ENCODE results near the gene CDKAL1. TPM values are rescaled to one million over a fixed set of nuclear protein-coding genes. Genes with fewer than 3 reads are reported as not detected.

CDKAL1 gene
- total RNA-seq, 1 experiment from 2014 or later = 24.4 TPM

- Histone ChIP-seq H3K27me3 (ENCODE audit: control insufficient read depth, insufficient read depth, low read length) (no peaks in the 10 kb centered on the region), H3K36me3 (replicated peaks; ENCODE audit: control insufficient read depth, insufficient read depth, low read length) (no peaks in the 10 kb centered on the region)
- DNase-seq = no peak
Observed at GRCh38 chr6:21026576-21027273, 492.5 kb downstream of the CDKAL1 start.

GRCh38 chr6:21027507-21027906 lies 493.2 kb downstream of the CDKAL1 start:
- H3K36me3 ChIP-seq (replicated peaks; ENCODE audit: control insufficient read depth, insufficient read depth, low read length) = no peaks in the 10 kb centered on the region
- H3K4me3 ChIP-seq (ENCODE audit: insufficient read depth, low read depth, low read length) = no peak overlapping the region
- H3K27me3 ChIP-seq (ENCODE audit: control insufficient read depth, insufficient read depth, low read length) = no peaks in the 10 kb centered on the region
- DNase-seq = no peak

More at GRCh38 chr6:21026576-21027273, 492.5 kb downstream of the CDKAL1 start:
- H3K4me3 ChIP-seq (ENCODE audit: insufficient read depth, low read depth, low read length) = no peak overlapping the region

- H3K36me3 ChIP-seq (replicated peaks; ENCODE audit: control insufficient read depth, insufficient read depth, low read length) = no peaks in the 10 kb centered on the region
- no peaks in the 10 kb centered on the region for H3K27me3 ChIP-seq (ENCODE audit: control insufficient read depth, insufficient read depth, low read length)
- no peak overlapping the region for H3K4me3 ChIP-seq (ENCODE audit: insufficient read depth, low read depth, low read length)
- no peak for DNase-seq
Observed at GRCh38 chr6:21031182-21031581, 496.9 kb downstream of the CDKAL1 start.

- Histone ChIP-seq H3K36me3 (replicated peaks; ENCODE audit: control insufficient read depth, insufficient read depth, low read length) (no peaks in the 10 kb centered on the region), H3K4me3 (ENCODE audit: insufficient read depth, low read depth, low read length) (no peak overlapping the region), H3K27me3 (ENCODE audit: control insufficient read depth, insufficient read depth, low read length) (no peaks in the 10 kb centered on the region)
- no peak for DNase-seq
Observed at GRCh38 chr6:21033084-21033483, 498.8 kb downstream of the CDKAL1 start.

- DNase-seq = no peak
- Histone ChIP-seq H3K27me3 (ENCODE audit: control insufficient read depth, insufficient read depth, low read length) (no peaks in the 10 kb centered on the region), H3K36me3 (replicated peaks; ENCODE audit: control insufficient read depth, insufficient read depth, low read length) (no peaks in the 10 kb centered on the region), H3K4me3 (ENCODE audit: insufficient read depth, low read depth, low read length) (no peak overlapping the region)
Observed at GRCh38 chr6:21033575-21034026, 499.3 kb downstream of the CDKAL1 start.

- Histone ChIP-seq H3K4me3 (ENCODE audit: insufficient read depth, low read depth, low read length) (no peak overlapping the region), H3K36me3 (replicated peaks; ENCODE audit: control insufficient read depth, insufficient read depth, low read length) (no peaks in the 10 kb centered on the region), H3K27me3 (ENCODE audit: control insufficient read depth, insufficient read depth, low read length) (no peaks in the 10 kb centered on the region)
- DNase-seq = no peak
Observed at GRCh38 chr6:21034345-21034744, 500.1 kb downstream of the CDKAL1 start.

- Histone ChIP-seq H3K27me3 (ENCODE audit: control insufficient read depth, insufficient read depth, low read length) (no peaks in the 10 kb centered on the region), H3K4me3 (ENCODE audit: insufficient read depth, low read depth, low read length) (no peak overlapping the region), H3K36me3 (replicated peaks; ENCODE audit: control insufficient read depth, insufficient read depth, low read length) (no peaks in the 10 kb centered on the region)
- no peak for DNase-seq
Observed at GRCh38 chr6:21037453-21037852, 503.2 kb downstream of the CDKAL1 start.

- Histone ChIP-seq H3K4me3 (ENCODE audit: insufficient read depth, low read depth, low read length) (no peak overlapping the region), H3K36me3 (replicated peaks; ENCODE audit: control insufficient read depth, insufficient read depth, low read length) (no peaks in the 10 kb centered on the region), H3K27me3 (ENCODE audit: control insufficient read depth, insufficient read depth, low read length) (no peaks in the 10 kb centered on the region)
- no peak for DNase-seq
Observed at GRCh38 chr6:21039926-21040325, 505.7 kb downstream of the CDKAL1 start.

- H3K4me3 ChIP-seq (ENCODE audit: insufficient read depth, low read depth, low read length) = no peak overlapping the region
- no peak for DNase-seq
- no peaks in the 10 kb centered on the region for H3K27me3 ChIP-seq (ENCODE audit: control insufficient read depth, insufficient read depth, low read length)
- no peaks in the 10 kb centered on the region for H3K36me3 ChIP-seq (replicated peaks; ENCODE audit: control insufficient read depth, insufficient read depth, low read length)
Observed at GRCh38 chr6:21045135-21045700, 511.0 kb downstream of the CDKAL1 start.

- no peak overlapping the region for H3K4me3 ChIP-seq (ENCODE audit: insufficient read depth, low read depth, low read length)
- H3K36me3 ChIP-seq (replicated peaks; ENCODE audit: control insufficient read depth, insufficient read depth, low read length) = no peaks in the 10 kb centered on the region
- no peak for DNase-seq
- H3K27me3 ChIP-seq (ENCODE audit: control insufficient read depth, insufficient read depth, low read length) = no peaks in the 10 kb centered on the region
Observed at GRCh38 chr6:21046276-21046675, 512.0 kb downstream of the CDKAL1 start.

- H3K36me3 ChIP-seq (replicated peaks; ENCODE audit: control insufficient read depth, insufficient read depth, low read length) = no peaks in the 10 kb centered on the region
- no peak for DNase-seq
- no peaks in the 10 kb centered on the region for H3K27me3 ChIP-seq (ENCODE audit: control insufficient read depth, insufficient read depth, low read length)
- no peak overlapping the region for H3K4me3 ChIP-seq (ENCODE audit: insufficient read depth, low read depth, low read length)
Observed at GRCh38 chr6:21048047-21048446, 513.8 kb downstream of the CDKAL1 start.

- Histone ChIP-seq H3K27me3 (ENCODE audit: control insufficient read depth, insufficient read depth, low read length) (no peaks in the 10 kb centered on the region), H3K36me3 (replicated peaks; ENCODE audit: control insufficient read depth, insufficient read depth, low read length) (no peaks in the 10 kb centered on the region), H3K4me3 (ENCODE audit: insufficient read depth, low read depth, low read length) (no peak overlapping the region)
- DNase-seq = no peak
Observed at GRCh38 chr6:21049148-21049547, 514.9 kb downstream of the CDKAL1 start.

- Histone ChIP-seq H3K27me3 (ENCODE audit: control insufficient read depth, insufficient read depth, low read length) (no peaks in the 10 kb centered on the region), H3K36me3 (replicated peaks; ENCODE audit: control insufficient read depth, insufficient read depth, low read length) (no peaks in the 10 kb centered on the region), H3K4me3 (ENCODE audit: insufficient read depth, low read depth, low read length) (no peak overlapping the region)
- DNase-seq = no peak
Observed at GRCh38 chr6:21049572-21049971, 515.3 kb downstream of the CDKAL1 start.

GRCh38 chr6:21050935-21051334 lies 516.7 kb downstream of the CDKAL1 start:
- Histone ChIP-seq H3K36me3 (replicated peaks; ENCODE audit: control insufficient read depth, insufficient read depth, low read length) (no peaks in the 10 kb centered on the region), H3K27me3 (ENCODE audit: control insufficient read depth, insufficient read depth, low read length) (no peaks in the 10 kb centered on the region), H3K4me3 (ENCODE audit: insufficient read depth, low read depth, low read length) (no peak overlapping the region)
- no peak for DNase-seq

- Histone ChIP-seq H3K36me3 (replicated peaks; ENCODE audit: control insufficient read depth, insufficient read depth, low read length) (no peaks in the 10 kb centered on the region), H3K27me3 (ENCODE audit: control insufficient read depth, insufficient read depth, low read length) (no peaks in the 10 kb centered on the region), H3K4me3 (ENCODE audit: insufficient read depth, low read depth, low read length) (no peak overlapping the region)
- no peak for DNase-seq
Observed at GRCh38 chr6:21051777-21052176, 517.5 kb downstream of the CDKAL1 start.

Data from H7 (cell line).